Lower lobe of right lung (tissue), 2 donors: ENCODE measurements around the gene PRKAB2. TPM values are rescaled to one million over a fixed set of nuclear protein-coding genes. Genes with fewer than 3 reads are reported as not detected.
"Not testable (repeated sequence)": the region's sequence is repeated elsewhere in the genome, so short reads cannot be mapped to it uniquely, and the experiment has no call there.

Source experiments
- ATAC-seq, 2 donors: fragments of 200-7000 bp; cut with Tn5 transposase; one replicate each; pipeline ENCODE4 v1.9.1; 2020 to 2022; ENCODE audit warnings: mild to moderate bottlenecking in 2 of 2, moderate library complexity in 2 of 2
- DNase-seq: peaks from one replicate; pipeline ENCODE4 v3.0.0-alpha.2; 2020
- H3K27ac ChIP-seq: fragments of 200-600 bp; one replicate; pipeline ENCODE4 v1.8.0; 2022
- H3K27me3 ChIP-seq: fragments of 200-600 bp; one replicate; pipeline ENCODE4 v1.8.0; 2022; ENCODE audit warnings: low read depth
- H3K36me3 ChIP-seq: fragments of 200-600 bp; one replicate; pipeline ENCODE4 v1.8.0; 2022; ENCODE audit warnings: mild to moderate bottlenecking
- H3K4me1 ChIP-seq: fragments of 200-600 bp; one replicate; pipeline ENCODE4 v1.8.0; 2022
- H3K4me3 ChIP-seq: fragments of 200-600 bp; one replicate; pipeline ENCODE4 v1.8.0; 2022; ENCODE audit warnings: mild to moderate bottlenecking
- H3K9me3 ChIP-seq: fragments of 200-600 bp; one replicate; pipeline ENCODE4 v1.8.0; 2022
- CTCF ChIP-seq: fragments of 200-600 bp; IDR thresholded peaks from one replicate; pipeline ENCODE4 v1.8.0; 2022; ENCODE audit warnings: antibody characterized with exemption, mild to moderate bottlenecking
- intact Hi-C: fragments of 100-400 bp; cut with DNase I; formaldehyde crosslinking; loops from one replicate; pipeline ENCODE4 v1.11.0; 2022
- total RNA-seq: library from RNA; stranded (reverse); fragmentation: NEBNext Ultra II Directional; extraction: Animal tissue kit (Norgen Biotek cat#: 25700); gene quantifications from one replicate; pipeline ENCODE4 v1.2.1, GENCODE V29; 2021
- donor health status: DM: no; HTN: yes; CAD: no; lungs with severe emphysema.

PRKAB2 gene
- total RNA-seq, 1 donor from 2014 or later: 11.3 TPM

DNA sequence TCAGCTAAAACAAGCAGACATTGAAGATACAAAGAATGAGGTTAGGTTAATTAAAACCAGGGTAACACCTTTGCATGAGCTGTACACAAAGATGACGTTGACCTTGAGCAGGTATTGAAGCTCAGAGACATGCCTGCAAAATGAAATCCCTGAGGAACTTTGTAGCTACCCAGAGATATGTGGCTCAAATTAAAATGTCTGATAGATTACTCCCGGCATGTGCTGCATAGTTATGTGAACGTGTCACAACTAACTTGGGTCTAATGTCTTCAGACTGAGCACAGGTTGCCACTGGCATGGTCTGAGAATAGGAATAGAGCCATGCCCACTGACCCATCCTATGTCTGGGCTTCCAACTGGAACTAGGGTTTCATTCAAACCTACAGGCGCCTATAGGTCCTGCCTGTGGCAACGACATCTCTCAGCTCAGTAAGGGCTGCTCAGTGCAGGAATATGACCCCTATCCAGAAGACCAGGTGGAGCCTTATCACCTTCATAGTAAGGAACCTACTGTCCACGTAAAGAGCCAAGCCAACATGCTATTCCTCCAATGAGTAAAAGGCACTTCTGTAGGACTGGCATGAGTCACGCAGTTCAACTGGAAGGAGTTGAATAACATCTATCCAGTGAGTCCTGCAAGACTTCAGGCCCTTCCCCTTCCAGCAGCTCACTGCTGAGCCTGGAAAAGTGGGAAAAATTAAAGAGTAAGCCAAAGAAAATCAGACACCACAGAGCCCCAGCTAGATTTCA lies 60.7 kb downstream of the PRKAB2 start:
- H3K4me3 ChIP-seq: no peak overlapping the region
- H3K4me1 ChIP-seq: no peaks in the 10 kb centered on the region
- DNase-seq (no peak), ATAC-seq (no peak)
- H3K9me3 ChIP-seq: no peaks in the 10 kb centered on the region
- intact Hi-C loops: no loop called here
- no peaks in the 10 kb centered on the region for H3K36me3 ChIP-seq
- H3K27me3 ChIP-seq: no peaks in the 10 kb centered on the region
- TF ChIP-seq CTCF: no peak
- H3K27ac ChIP-seq: no peak overlapping the region

DNA sequence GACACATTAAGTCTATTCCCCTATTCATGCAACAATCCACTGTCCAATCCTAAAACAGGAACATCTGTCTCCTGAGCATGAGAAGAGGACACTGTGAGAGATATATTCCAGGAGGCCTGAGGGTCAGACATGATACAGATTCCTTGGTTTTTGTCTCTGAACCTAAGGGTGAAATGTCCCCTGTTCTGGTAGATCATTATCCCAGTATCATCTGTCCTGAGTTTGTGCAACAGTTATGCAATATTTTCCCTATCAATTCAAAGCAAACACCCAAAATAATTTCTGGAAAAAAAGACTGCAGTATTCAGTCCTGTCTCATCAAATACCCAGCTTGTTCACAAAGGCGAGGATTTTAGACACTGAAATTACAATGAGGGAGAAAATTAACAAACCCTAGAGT lies 61.4 kb downstream of the PRKAB2 start:
- Histone ChIP-seq H3K27me3 (no peaks in the 10 kb centered on the region), H3K4me1 (no peaks in the 10 kb centered on the region), H3K27ac (no peak overlapping the region), H3K36me3 (no peaks in the 10 kb centered on the region), H3K9me3 (no peaks in the 10 kb centered on the region), H3K4me3 (no peak overlapping the region)
- DNase-seq (no peak), ATAC-seq (no peak)
- TF ChIP-seq CTCF: no peak
- intact Hi-C loops: no loop called here

DNA sequence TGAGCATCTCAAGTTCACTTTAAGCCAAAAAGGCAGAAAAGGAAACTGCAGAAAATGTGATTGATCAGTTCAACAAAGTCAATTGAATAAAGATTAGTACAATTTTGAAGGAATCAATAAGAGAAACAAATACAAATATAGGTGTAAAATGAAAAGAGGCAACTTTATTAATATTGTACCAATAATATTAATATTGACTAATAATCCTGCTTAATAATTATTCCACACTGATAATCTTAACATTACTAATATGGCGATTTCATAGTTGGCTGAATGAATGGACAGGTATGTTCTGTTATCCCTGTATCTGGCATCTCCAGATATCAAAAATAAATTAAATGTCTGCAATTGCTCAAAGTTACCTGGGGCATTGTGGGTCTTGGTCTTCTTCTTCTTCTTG lies 61.8 kb downstream of the PRKAB2 start:
- intact Hi-C loops: no loop called here
- no peaks in the 10 kb centered on the region for H3K36me3 ChIP-seq
- no peak for TF ChIP-seq CTCF
- no peak for ATAC-seq
- no peak for DNase-seq
- no peaks in the 10 kb centered on the region for H3K27me3 ChIP-seq
- no peak overlapping the region for H3K27ac ChIP-seq
- H3K4me1 ChIP-seq: no peaks in the 10 kb centered on the region
- H3K4me3 ChIP-seq: no peak overlapping the region
- no peaks in the 10 kb centered on the region for H3K9me3 ChIP-seq

GRCh38 chr1:147109762-147110161 lies 62.5 kb downstream of the PRKAB2 start:
- no peaks in the 10 kb centered on the region for H3K4me1 ChIP-seq
- H3K27ac ChIP-seq: no peak overlapping the region
- H3K9me3 ChIP-seq: no peaks in the 10 kb centered on the region
- no peaks in the 10 kb centered on the region for H3K36me3 ChIP-seq
- no peak for DNase-seq
- no peak for ATAC-seq
- TF ChIP-seq CTCF: no peak
- intact Hi-C loops: no loop called here
- H3K27me3 ChIP-seq: no peaks in the 10 kb centered on the region
- H3K4me3 ChIP-seq: no peak overlapping the region

DNA sequence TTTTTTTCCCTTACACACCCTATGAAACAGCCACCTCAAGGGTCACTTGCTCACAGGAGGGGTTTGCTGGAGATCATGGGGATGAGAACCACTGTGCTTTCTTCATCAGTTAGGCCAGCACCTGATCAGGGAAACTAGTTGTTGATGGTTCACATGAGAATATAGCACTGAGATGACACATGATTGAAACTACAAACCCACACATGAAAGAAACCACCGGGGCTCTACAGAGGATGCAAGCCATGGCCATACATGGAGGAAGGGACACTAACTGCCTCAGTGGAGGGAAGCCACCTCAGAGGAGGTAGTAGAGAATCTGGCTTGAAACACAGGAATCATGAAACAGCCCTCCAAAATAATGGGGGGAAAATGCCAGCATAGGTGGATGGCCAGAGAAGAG lies 63.2 kb downstream of the PRKAB2 start:
- H3K9me3 ChIP-seq: no peaks in the 10 kb centered on the region
- TF ChIP-seq CTCF: no peak
- ATAC-seq (no peak), DNase-seq (no peak)
- no peak overlapping the region for H3K27ac ChIP-seq
- H3K4me3 ChIP-seq: no peak overlapping the region
- no peaks in the 10 kb centered on the region for H3K27me3 ChIP-seq
- H3K4me1 ChIP-seq: no peaks in the 10 kb centered on the region
- no peaks in the 10 kb centered on the region for H3K36me3 ChIP-seq
- intact Hi-C loops: no loop called here

- H3K4me3 ChIP-seq, H3K36me3 ChIP-seq, ATAC-seq, DNase-seq, H3K9me3 ChIP-seq, H3K27me3 ChIP-seq, intact Hi-C loops, H3K4me1 ChIP-seq, H3K27ac ChIP-seq: not testable (repeated sequence)
These were observed 65.8 kb downstream of the PRKAB2 start for GRCh38 chr1:147106407-147106881.
